Heart left ventricle (tissue), 16 donors: Measurements from ENCODE around the gene PSMB10. TPM values are rescaled to one million over a fixed set of nuclear protein-coding genes. Genes with fewer than 3 reads are reported as not detected.

Experiments used
- ATAC-seq, 4 donors: fragments of 200-7000 bp; cut with Tn5 transposase; one replicate each; pipeline ENCODE4 v1.9.1; 2020 to 2022; ENCODE audit warnings: moderate library complexity in 4 of 4, mild to moderate bottlenecking in 3 of 4, moderate number of reproducible peaks in 1 of 4
- DNase-seq, 5 donors: peaks; one replicate each; pipeline ENCODE4 v3.0.0-alpha.2; 2020
- H3K27ac ChIP-seq, 12 donors: fragments of 200-600 bp; sonication (generic) in 4 of 12; one replicate each; pipeline versions ENCODE4 v1.5.0 to v1.8.0; 2016 to 2022; ENCODE audit warnings: mild to moderate bottlenecking in 2 of 12
- H3K27me3 ChIP-seq, 9 donors: fragments of 200-600 bp; sonication (generic) in 2 of 9; one replicate each; pipeline versions ENCODE4 v1.5.1 to v1.8.0; 2016 to 2022; ENCODE audit warnings: mild to moderate bottlenecking in 3 of 9
- H3K36me3 ChIP-seq, 9 donors: fragments of 200-600 bp; sonication (generic) in 2 of 9; one replicate each; pipeline versions ENCODE4 v1.5.0 to v1.8.0; 2018 to 2022; ENCODE audit warnings: mild to moderate bottlenecking in 2 of 9
- H3K4me1 ChIP-seq, 12 donors: fragments of 200-600 bp; sonication (generic) in 4 of 12; one replicate each; pipeline versions ENCODE4 v1.5.0 to v1.8.0; 2016 to 2022; ENCODE audit warnings: mild to moderate bottlenecking in 3 of 12
- H3K4me3 ChIP-seq, 12 donors: fragments of 200-600 bp; sonication (generic) in 4 of 12; one replicate each; pipeline versions ENCODE4 v1.5.0 to v1.8.0; 2017 to 2022; ENCODE audit warnings: mild to moderate bottlenecking in 9 of 12, moderate library complexity in 4 of 12
- H3K9me3 ChIP-seq, 12 donors: fragments of 200-600 bp; sonication (generic) in 4 of 12; one replicate each; pipeline versions ENCODE4 v1.5.0 to v1.8.0; 2016 to 2022; ENCODE audit warnings: mild to moderate bottlenecking in 1 of 12
- CTCF ChIP-seq, 12 donors: fragments of 200-600 bp; sonication (generic) in 4 of 12; IDR thresholded peaks; one replicate each; pipeline versions ENCODE4 v1.5.0 to v1.8.0; 2018 to 2022; ENCODE audit warnings: antibody characterized with exemption in 12 of 12, mild to moderate bottlenecking in 5 of 12
- POLR2A ChIP-seq, 2 donors: fragments of 450-650 bp; IDR thresholded peaks; one replicate each; pipeline ENCODE4 v1.6.1; 2017; ENCODE audit warnings: antibody characterized with exemption in 2 of 2, mild to moderate bottlenecking in 2 of 2, moderate library complexity in 2 of 2
- WGBS, 4 donors: extraction: QIAGEN DNeasy Blood & Tissue Kit in 2 of 4; methylation state at CpG; one replicate each; pipeline versions ENCODE4 v1.1.5 to v1.1.7; 2013 to 2018; 5-methylcytosine and 5-hydroxymethylcytosine counted together
- intact Hi-C, 10 donors: fragments of 100-400 bp; cut with DNase I; formaldehyde crosslinking; loops; one replicate each; pipeline versions ENCODE4 v1.11.1 to v1.14.2; 2022
- polyA plus RNA-seq, 2 donors: library from polyadenylated mRNA; stranded (reverse); fragments of 200-250 nt; gene quantifications; one replicate each; pipeline ENCODE4 v1.2.3, GENCODE V29; 2013
- total RNA-seq, 9 donors: library from RNA; depleted of rRNA in 2 of 9; stranded (reverse); fragments of >200 nt in 2 of 9; fragmentation: NEBNext Ultra II Directional in 3 of 9; extraction: Animal tissue kit (Norgen Biotek cat#: 25700) in 3 of 9; gene quantifications; one replicate each; pipeline versions ENCODE4 v1.1.0 to v1.2.4, GENCODE V29; 2016 to 2023
- donor health status: ischemic (EF 13 %, LVEDD 7.1; RV severe dilation, severe dysfunction).
- donor health status: healthy with polysubstance abuse.
- donor health status: DM: no; HTN: yes; CAD: no.
- donor health status: DM: no; HTN: no; CAD: no.
- donor health status: ischemic (EF 25% LVEDD 6.9; RV normal size, moderate dysfunction).
- donor health status: ischemic (EF 25% LVEDD 5.7; RV mildly dilated, moderate dysfunction).
- donor health status: healthy.
- donor health status: DM: yes; HTN: yes; CAD: no.
- donor health status: ischemic (EF 35%, LVEDD 5.7; RV mildly dilated, moderate dysfunction).
- donor health status: nonischemic (EF 11% LVEDD 7.7; RV severe dilation, severe dysfunction).
- donor health status: DM: yes; HTN: yes; CAD: no.
- donor health status: PGD.
- donor health status: ischemic (EF 29% LVEDD 5.4; RV normal size, mild dysfunction).
- donor health status: nonischemic (EF 23%, LVEDD 6.1; RV moderate dilation, normal function).

Gene PSMB10
- total and polyA plus RNA-seq, 11 donors: 39.4 to 182 (median 60.5) TPM

GRCh38 chr16:67943619-67944504 lies 7.2 kb upstream of the PSMB10 start, which contains the start of gene LCAT:
LCAT (minus strand) TSS chr16:67944120; CDS start chr16:67944101, 19 bp downstream.
- intact Hi-C loops: loop anchor here in 2 of 10 donors (5.0 kb wide), 2 partner anchors 78 to 98 kb away; partner anchors contain the start of genes DDX28 (in 1 of the 2) and DUS2 (in 1 of the 2)
- H3K4me3 ChIP-seq: no peak within 1 kb of the TSS
- H3K9me3 ChIP-seq: no peaks in the 10 kb centered on the region
- peaks cover 15 to 98% (median 94%) of the 10 kb centered on the region in 9 donors for H3K36me3 ChIP-seq
- no peaks in the 10 kb centered on the region for H3K27me3 ChIP-seq
- TF ChIP-seq CTCF (IDR thresholded peaks at IDR 0.05): peak in 1 of 12 donors; percentile 8
- peak in 1 of 2 donors; percentile 36 for TF ChIP-seq POLR2A (IDR thresholded peaks at IDR 0.05)
- H3K27ac ChIP-seq: peak within 1 kb of the TSS; percentile 25 to 89 (median 66)
- peak; percentile 48 to 63 (median 58) for ATAC-seq
- H3K4me1 ChIP-seq: peaks cover 4 to 71% (median 32%) of the 10 kb centered on the region in 12 donors
- 47 to 63% (median 52%) methylated on average over 18 to 23 of the region's 23 CpGs for WGBS, 4 donors
- peak; percentile 65 to 77 (median 66) for DNase-seq

GRCh38 chr16:67943256-67943618 lies 6.6 kb upstream of the PSMB10 start:
- H3K36me3 ChIP-seq: peaks cover 15 to 94% (median 88%) of the 10 kb centered on the region in 9 donors
- H3K4me1 ChIP-seq: peaks cover 4 to 71% (median 32%) of the 10 kb centered on the region in 12 donors
- TF ChIP-seq POLR2A (IDR thresholded peaks at IDR 0.05) (no peak), CTCF (IDR thresholded peaks at IDR 0.05) (no peak)
- peak overlapping the region in 11 of 12 donors; percentile 25 to 89 (median 68) for H3K27ac ChIP-seq
- ATAC-seq (no peak), DNase-seq (no peak)
- intact Hi-C loops: loop anchor here in 2 of 10 donors (5.0 kb wide), 2 partner anchors 79 to 99 kb away; partner anchors contain the start of genes DDX28 (in 1 of the 2) and DUS2 (in 1 of the 2)
- no peaks in the 10 kb centered on the region for H3K27me3 ChIP-seq
- H3K9me3 ChIP-seq: no peaks in the 10 kb centered on the region
- H3K4me3 ChIP-seq: no peak overlapping the region
- WGBS, 4 donors: 77 to 93% (median 88%) methylated on average over 3 to 6 of the region's 6 CpGs

- ATAC-seq (peak in 3 of 4 donors; percentile 1 to 7 (median 1)), DNase-seq (peak in 3 of 5 donors; percentile 57 to 73 (median 66))
- no peak overlapping the region for H3K4me3 ChIP-seq
- H3K27me3 ChIP-seq: no peaks in the 10 kb centered on the region
- WGBS, 4 donors: 69 to 82% (median 74%) methylated on average over 20 to 27 of the region's 27 CpGs
- TF ChIP-seq CTCF (IDR thresholded peaks at IDR 0.05) (no peak), POLR2A (IDR thresholded peaks at IDR 0.05) (no peak)
- intact Hi-C loops: loop anchor here in 2 of 10 donors (5.0 kb wide), 2 partner anchors 80 to 100 kb away; partner anchors contain the start of genes DDX28 (in 1 of the 2) and DUS2 (in 1 of the 2)
- peaks cover 11 to 88% (median 82%) of the 10 kb centered on the region in 9 donors for H3K36me3 ChIP-seq
- no peaks in the 10 kb centered on the region for H3K9me3 ChIP-seq
- H3K27ac ChIP-seq: peak overlapping the region in 7 of 12 donors; percentile 14 to 89 (median 30)
- H3K4me1 ChIP-seq: peaks cover 4 to 69% (median 33%) of the 10 kb centered on the region in 12 donors
Observed at GRCh38 chr16:67942510-67943255, 6.0 kb upstream of the PSMB10 start.
